ENCODE measurements around the gene B3GAT1.

DNA sequence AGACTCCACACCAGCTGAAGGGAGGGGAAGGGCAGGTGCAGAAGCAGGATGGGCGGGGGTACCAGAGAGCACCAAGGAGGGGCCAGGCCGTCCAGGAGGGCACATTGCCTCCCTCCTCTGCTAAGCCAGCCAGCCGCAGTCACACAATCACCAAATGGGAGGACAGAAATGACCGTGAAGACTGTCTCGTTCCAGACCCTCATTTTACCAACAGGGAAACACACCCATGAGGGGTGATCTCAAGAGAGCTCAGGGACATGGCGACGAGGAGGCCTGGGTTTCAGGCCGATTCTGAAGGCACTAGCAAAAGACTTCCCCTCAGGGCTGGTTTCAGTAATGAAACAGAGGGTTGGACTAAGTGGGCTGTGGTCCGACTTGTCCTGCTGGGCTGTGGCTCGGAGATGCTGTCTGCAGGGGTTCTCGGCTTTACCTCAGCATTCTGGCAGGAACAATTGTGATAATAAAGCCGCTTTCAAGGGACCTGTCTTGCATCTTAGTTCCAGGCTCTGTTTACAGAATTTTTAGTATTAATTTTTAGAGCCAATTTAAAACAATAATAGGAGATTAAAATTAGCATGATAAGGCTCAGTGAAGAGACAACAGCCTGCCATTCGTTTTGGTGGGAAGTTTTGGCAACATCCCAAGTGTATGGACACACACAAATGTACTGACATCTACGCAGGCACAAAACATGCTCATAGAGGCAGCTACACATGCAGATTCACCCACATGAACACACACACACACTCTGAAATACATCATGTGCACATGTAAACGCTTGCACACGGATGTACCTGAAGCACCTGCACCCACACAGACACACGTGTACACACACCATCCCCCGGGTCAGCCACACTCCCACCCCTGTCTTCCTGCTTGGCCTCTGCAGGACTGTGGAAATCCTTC is 2.0 kb upstream of the B3GAT1 start:
- TF ChIP-seq EP300 (IDR thresholded peaks at IDR 0.05; ENCODE audit: low read depth), result no peak
- no peak for TF ChIP-seq POLR2A (IDR thresholded peaks at IDR 0.05)

All from transverse colon (tissue), 1 donor.